WTC11 (cell line): ENCODE measurements around the gene CNTNAP2. TPM values are rescaled to one million over a fixed set of nuclear protein-coding genes. Genes with fewer than 3 reads are reported as not detected.

ENCODE experiments used
- ATAC-seq: fragments of 200-7000 bp; cut with Tn5 transposase; 2 replicates; pipeline ENCODE4 v1.10.0; 2021; ENCODE audit warnings: mild to moderate bottlenecking, moderate library complexity
- CTCF ChIA-PET: fragments of 300-600 bp; sonication (Branson Sonifier 250); formaldehyde crosslinking; loops from one replicate; lab custom pipeline; 2021; ENCODE audit warnings: antibody characterized with exemption; lab: Charles Lee
- POLR2A ChIA-PET: fragments of 350-600 bp; sonication (Branson Sonifier 250); formaldehyde crosslinking; loops from one replicate; lab custom pipeline; 2021; ENCODE audit warnings: antibody characterized with exemption; lab: Charles Lee
- DNase-seq: peaks from one replicate; pipeline ENCODE4 v3.0.0; 2021; ENCODE audit warnings: low spot score
- H3K27ac Mint-ChIP-seq: 2 replicates; pipeline ENCODE4 v1.8.0; 2021; ENCODE audit warnings: mixed read lengths
- H3K27me3 Mint-ChIP-seq: 2 replicates; pipeline ENCODE4 v1.8.0; 2021; ENCODE audit warnings: low read depth, mild to moderate bottlenecking, moderate library complexity, mixed read lengths
- H3K36me3 Mint-ChIP-seq: 2 replicates; pipeline ENCODE4 v1.8.0; 2021; ENCODE audit warnings: mixed read lengths
- H3K4me1 Mint-ChIP-seq: 2 replicates; pipeline ENCODE4 v1.8.0; 2022; ENCODE audit warnings: mixed read lengths
- H3K4me3 Mint-ChIP-seq: 2 replicates; pipeline ENCODE4 v1.8.0; 2021; ENCODE audit warnings: mild to moderate bottlenecking, moderate library complexity, mixed read lengths
- H3K9me3 Mint-ChIP-seq: 2 replicates; pipeline ENCODE4 v1.8.0; 2021; ENCODE audit warnings: mixed read lengths
- CBFB ChIP-seq: sonication (generic); formaldehyde crosslinking; IDR thresholded peaks from 2 replicates; pipeline ENCODE4 v1.8.1; 2022; ENCODE audit warnings: mild to moderate bottlenecking, low read depth, missing genetic modification reagents
- CREM ChIP-seq: sonication (generic); formaldehyde crosslinking; IDR thresholded peaks from 2 replicates; pipeline ENCODE4 v1.8.1; 2022; ENCODE audit warnings: mild to moderate bottlenecking, missing genetic modification reagents, moderate library complexity
- FOXP1 ChIP-seq: sonication (generic); formaldehyde crosslinking; IDR thresholded peaks from 2 replicates; pipeline ENCODE4 v1.8.0; 2022; ENCODE audit warnings: missing genetic modification reagents, mild to moderate bottlenecking, moderate library complexity, borderline replicate concordance
- GRHL2 ChIP-seq: fragments of 250-450 bp; sonication (Bioruptor Pico); IDR thresholded peaks from 2 replicates; pipeline ENCODE4 v1.8.0; 2022; ENCODE audit warnings: mild to moderate bottlenecking, moderate library complexity; ENCODE audit not compliant: insufficient replicate concordance, severe bottlenecking
- GTF2I ChIP-seq: fragments of 250-450 bp; sonication (Bioruptor Pico); conservative IDR thresholded peaks from 2 replicates; pipeline ENCODE4 v1.4.0; 2021; ENCODE audit warnings: mild to moderate bottlenecking
- JUN ChIP-seq: sonication (generic); formaldehyde crosslinking; IDR thresholded peaks from 2 replicates; pipeline ENCODE4 v1.8.0; 2023; ENCODE audit warnings: mild to moderate bottlenecking, missing genetic modification reagents
- KAT7 ChIP-seq: sonication (generic); formaldehyde crosslinking; IDR thresholded peaks from 2 replicates; pipeline ENCODE4 v1.8.1; 2023; ENCODE audit warnings: missing genetic modification reagents, mild to moderate bottlenecking, borderline replicate concordance
- MXD4 ChIP-seq: fragments of 250-450 bp; sonication (Bioruptor Pico); IDR thresholded peaks from 2 replicates; pipeline ENCODE4 v1.8.0; 2021; ENCODE audit warnings: mild to moderate bottlenecking, moderate library complexity, borderline replicate concordance
- OVOL2 ChIP-seq: fragments of 250-450 bp; sonication (Bioruptor Pico); IDR thresholded peaks from 2 replicates; pipeline ENCODE4 v1.9.0; 2021; ENCODE audit warnings: mild to moderate bottlenecking, borderline replicate concordance
- TCF7 ChIP-seq: sonication (generic); formaldehyde crosslinking; IDR thresholded peaks from 2 replicates; pipeline ENCODE4 v1.8.0; 2022; ENCODE audit warnings: mild to moderate bottlenecking, low read depth, missing genetic modification reagents, moderate library complexity
- TP53 ChIP-seq: sonication (generic); formaldehyde crosslinking; IDR thresholded peaks from 2 replicates; pipeline ENCODE4 v1.8.1; 2023; ENCODE audit warnings: mild to moderate bottlenecking, missing genetic modification reagents
- ZNF317 ChIP-seq: sonication (generic); formaldehyde crosslinking; IDR thresholded peaks from 2 replicates; pipeline ENCODE4 v1.8.1; 2023; ENCODE audit warnings: low read depth, mild to moderate bottlenecking, moderate library complexity, missing genetic modification reagents, borderline replicate concordance
- total RNA-seq: library from RNA; stranded (reverse); gene quantifications from 3 replicates; pipeline ENCODE4 v1.2.3, GENCODE V29; 2021
- TF ChIP-seq, protein P1 (sequence below): sonication (generic); formaldehyde crosslinking; IDR thresholded peaks from 2 replicates; pipeline ENCODE4 v1.8.0; 2022; ENCODE audit warnings: missing genetic modification reagents
- TF ChIP-seq, protein P2 (sequence below): sonication (generic); formaldehyde crosslinking; IDR thresholded peaks from 2 replicates; pipeline ENCODE4 v1.8.1; 2023; ENCODE audit warnings: mild to moderate bottlenecking, moderate library complexity, missing genetic modification reagents
- TF ChIP-seq, protein P3 (sequence below): sonication (generic); formaldehyde crosslinking; IDR thresholded peaks from 2 replicates; pipeline ENCODE4 v1.8.1; 2023; ENCODE audit warnings: mild to moderate bottlenecking, missing genetic modification reagents, moderate library complexity
- TF ChIP-seq, protein P4 (sequence below): fragments of 250-450 bp; sonication (Bioruptor Pico); IDR thresholded peaks from 2 replicates; pipeline ENCODE4 v1.9.0; 2021; ENCODE audit warnings: moderate library complexity, mild to moderate bottlenecking, inconsistent platforms, borderline replicate concordance
- TF ChIP-seq, protein P5 (sequence below): sonication (generic); formaldehyde crosslinking; IDR thresholded peaks from 2 replicates; pipeline ENCODE4 v1.8.1; 2022; ENCODE audit warnings: low read depth, missing genetic modification reagents, borderline replicate concordance
- TF ChIP-seq, protein P6 (sequence below): sonication (generic); formaldehyde crosslinking; IDR thresholded peaks from 2 replicates; pipeline ENCODE4 v1.8.0; 2023; ENCODE audit warnings: missing genetic modification reagents, mild to moderate bottlenecking, borderline replicate concordance

CNTNAP2 gene
- total RNA-seq, 1 experiment from 2014 or later: 63.8 TPM

DNA sequence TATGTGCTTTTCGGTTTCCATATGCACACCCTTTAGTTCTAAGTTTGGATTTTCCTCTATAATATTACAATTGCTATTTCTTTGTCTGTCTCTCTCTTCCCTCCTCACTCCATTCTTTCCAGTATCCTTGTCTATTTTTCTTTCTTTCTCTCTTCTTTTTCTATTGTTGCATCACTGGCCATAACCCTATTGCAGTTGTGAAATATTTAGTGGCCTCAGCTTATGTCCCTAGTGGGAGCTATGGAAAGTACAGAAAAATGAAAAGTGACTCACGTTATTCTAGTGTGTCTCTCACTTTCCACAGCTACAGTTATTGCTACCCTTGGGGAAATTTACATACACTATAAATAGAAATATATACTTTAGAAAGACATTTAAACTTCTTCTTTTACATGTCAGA, 59.1 kb downstream of the CNTNAP2 start:
- ChIA-PET POLR2A (no interaction called here), CTCF (interaction anchor here (1.5 to 1.8 kb wide), 2 partner anchors 59 to 78 kb away, joined by 4 read pairs; partner anchors contain the start of gene CNTNAP2)
- H3K4me3 Mint-ChIP-seq: no peak overlapping the region
- DNase-seq (no peak), ATAC-seq (no peak)
- TF ChIP-seq, protein P1, sequence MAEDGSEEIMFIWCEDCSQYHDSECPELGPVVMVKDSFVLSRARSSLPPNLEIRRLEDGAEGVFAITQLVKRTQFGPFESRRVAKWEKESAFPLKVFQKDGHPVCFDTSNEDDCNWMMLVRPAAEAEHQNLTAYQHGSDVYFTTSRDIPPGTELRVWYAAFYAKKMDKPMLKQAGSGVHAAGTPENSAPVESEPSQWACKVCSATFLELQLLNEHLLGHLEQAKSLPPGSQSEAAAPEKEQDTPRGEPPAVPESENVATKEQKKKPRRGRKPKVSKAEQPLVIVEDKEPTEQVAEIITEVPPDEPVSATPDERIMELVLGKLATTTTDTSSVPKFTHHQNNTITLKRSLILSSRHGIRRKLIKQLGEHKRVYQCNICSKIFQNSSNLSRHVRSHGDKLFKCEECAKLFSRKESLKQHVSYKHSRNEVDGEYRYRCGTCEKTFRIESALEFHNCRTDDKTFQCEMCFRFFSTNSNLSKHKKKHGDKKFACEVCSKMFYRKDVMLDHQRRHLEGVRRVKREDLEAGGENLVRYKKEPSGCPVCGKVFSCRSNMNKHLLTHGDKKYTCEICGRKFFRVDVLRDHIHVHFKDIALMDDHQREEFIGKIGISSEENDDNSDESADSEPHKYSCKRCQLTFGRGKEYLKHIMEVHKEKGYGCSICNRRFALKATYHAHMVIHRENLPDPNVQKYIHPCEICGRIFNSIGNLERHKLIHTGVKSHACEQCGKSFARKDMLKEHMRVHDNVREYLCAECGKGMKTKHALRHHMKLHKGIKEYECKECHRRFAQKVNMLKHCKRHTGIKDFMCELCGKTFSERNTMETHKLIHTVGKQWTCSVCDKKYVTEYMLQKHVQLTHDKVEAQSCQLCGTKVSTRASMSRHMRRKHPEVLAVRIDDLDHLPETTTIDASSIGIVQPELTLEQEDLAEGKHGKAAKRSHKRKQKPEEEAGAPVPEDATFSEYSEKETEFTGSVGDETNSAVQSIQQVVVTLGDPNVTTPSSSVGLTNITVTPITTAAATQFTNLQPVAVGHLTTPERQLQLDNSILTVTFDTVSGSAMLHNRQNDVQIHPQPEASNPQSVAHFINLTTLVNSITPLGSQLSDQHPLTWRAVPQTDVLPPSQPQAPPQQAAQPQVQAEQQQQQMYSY (CRISPR knock-in tag): no peak
- TF ChIP-seq GRHL2 (CRISPR knock-in tag) (no peak), TP53 (no peak), GTF2I (CRISPR knock-in tag) (no peak), CREM (no peak), OVOL2 (CRISPR knock-in tag) (no peak), CBFB (CRISPR knock-in tag) (no peak), TCF7 (CRISPR knock-in tag) (no peak), MXD4 (no peak), FOXP1 (no peak)
- TF ChIP-seq, protein P2, sequence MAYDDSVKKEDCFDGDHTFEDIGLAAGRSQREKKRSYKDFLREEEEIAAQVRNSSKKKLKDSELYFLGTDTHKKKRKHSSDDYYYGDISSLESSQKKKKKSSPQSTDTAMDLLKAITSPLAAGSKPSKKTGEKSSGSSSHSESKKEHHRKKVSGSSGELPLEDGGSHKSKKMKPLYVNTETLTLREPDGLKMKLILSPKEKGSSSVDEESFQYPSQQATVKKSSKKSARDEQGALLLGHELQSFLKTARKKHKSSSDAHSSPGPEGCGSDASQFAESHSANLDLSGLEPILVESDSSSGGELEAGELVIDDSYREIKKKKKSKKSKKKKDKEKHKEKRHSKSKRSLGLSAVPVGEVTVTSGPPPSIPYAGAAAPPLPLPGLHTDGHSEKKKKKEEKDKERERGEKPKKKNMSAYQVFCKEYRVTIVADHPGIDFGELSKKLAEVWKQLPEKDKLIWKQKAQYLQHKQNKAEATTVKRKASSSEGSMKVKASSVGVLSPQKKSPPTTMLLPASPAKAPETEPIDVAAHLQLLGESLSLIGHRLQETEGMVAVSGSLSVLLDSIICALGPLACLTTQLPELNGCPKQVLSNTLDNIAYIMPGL: no peak
- TF ChIP-seq, protein P3, sequence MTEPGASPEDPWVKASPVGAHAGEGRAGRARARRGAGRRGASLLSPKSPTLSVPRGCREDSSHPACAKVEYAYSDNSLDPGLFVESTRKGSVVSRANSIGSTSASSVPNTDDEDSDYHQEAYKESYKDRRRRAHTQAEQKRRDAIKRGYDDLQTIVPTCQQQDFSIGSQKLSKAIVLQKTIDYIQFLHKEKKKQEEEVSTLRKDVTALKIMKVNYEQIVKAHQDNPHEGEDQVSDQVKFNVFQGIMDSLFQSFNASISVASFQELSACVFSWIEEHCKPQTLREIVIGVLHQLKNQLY: no peak
- peaks cover 14% of the 10 kb centered on the region for H3K4me1 Mint-ChIP-seq
- H3K27me3 Mint-ChIP-seq: no peaks in the 10 kb centered on the region
- no peak overlapping the region for H3K27ac Mint-ChIP-seq
- no peaks in the 10 kb centered on the region for H3K36me3 Mint-ChIP-seq
- H3K9me3 Mint-ChIP-seq: no peaks in the 10 kb centered on the region

DNA sequence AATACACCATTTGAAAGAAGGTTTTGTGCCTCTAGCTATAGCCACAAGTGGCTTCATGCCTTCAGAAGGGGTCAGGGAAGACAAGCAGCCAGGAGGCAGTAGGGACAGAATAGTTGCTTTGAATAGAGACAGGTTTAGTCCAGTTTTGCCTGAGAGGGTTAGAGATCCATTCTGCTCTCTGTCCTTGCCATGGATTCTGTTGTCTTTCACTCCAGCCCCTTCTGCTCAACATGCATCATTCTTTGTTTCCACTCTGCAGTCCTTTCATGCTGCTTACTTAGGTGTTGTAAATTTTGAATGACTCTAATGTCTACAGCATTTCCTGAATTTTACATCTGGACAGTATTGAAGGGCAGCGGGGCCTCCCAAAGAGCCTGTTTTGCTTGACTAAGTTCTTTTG, 60.3 kb downstream of the CNTNAP2 start:
- DNase-seq (no peak), ATAC-seq (peak; percentile 88)
- TF ChIP-seq ZNF317 (CRISPR knock-in tag): no peak
- no peak for TF ChIP-seq FOXP1
- TF ChIP-seq, protein P4, sequence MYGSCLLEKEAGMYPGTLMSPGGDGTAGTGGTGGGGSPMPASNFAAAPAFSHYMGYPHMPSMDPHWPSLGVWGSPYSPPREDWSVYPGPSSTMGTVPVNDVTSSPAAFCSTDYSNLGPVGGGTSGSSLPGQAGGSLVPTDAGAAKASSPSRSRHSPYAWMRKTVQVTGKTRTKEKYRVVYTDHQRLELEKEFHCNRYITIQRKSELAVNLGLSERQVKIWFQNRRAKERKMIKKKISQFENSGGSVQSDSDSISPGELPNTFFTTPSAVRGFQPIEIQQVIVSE (CRISPR knock-in tag): no peak
- no peak for TF ChIP-seq KAT7 (CRISPR knock-in tag)
- TF ChIP-seq, protein P5, sequence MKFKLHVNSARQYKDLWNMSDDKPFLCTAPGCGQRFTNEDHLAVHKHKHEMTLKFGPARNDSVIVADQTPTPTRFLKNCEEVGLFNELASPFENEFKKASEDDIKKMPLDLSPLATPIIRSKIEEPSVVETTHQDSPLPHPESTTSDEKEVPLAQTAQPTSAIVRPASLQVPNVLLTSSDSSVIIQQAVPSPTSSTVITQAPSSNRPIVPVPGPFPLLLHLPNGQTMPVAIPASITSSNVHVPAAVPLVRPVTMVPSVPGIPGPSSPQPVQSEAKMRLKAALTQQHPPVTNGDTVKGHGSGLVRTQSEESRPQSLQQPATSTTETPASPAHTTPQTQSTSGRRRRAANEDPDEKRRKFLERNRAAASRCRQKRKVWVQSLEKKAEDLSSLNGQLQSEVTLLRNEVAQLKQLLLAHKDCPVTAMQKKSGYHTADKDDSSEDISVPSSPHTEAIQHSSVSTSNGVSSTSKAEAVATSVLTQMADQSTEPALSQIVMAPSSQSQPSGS (CRISPR knock-in tag): no peak
- no peak for TF ChIP-seq JUN (CRISPR knock-in tag)
- TF ChIP-seq, protein P6, sequence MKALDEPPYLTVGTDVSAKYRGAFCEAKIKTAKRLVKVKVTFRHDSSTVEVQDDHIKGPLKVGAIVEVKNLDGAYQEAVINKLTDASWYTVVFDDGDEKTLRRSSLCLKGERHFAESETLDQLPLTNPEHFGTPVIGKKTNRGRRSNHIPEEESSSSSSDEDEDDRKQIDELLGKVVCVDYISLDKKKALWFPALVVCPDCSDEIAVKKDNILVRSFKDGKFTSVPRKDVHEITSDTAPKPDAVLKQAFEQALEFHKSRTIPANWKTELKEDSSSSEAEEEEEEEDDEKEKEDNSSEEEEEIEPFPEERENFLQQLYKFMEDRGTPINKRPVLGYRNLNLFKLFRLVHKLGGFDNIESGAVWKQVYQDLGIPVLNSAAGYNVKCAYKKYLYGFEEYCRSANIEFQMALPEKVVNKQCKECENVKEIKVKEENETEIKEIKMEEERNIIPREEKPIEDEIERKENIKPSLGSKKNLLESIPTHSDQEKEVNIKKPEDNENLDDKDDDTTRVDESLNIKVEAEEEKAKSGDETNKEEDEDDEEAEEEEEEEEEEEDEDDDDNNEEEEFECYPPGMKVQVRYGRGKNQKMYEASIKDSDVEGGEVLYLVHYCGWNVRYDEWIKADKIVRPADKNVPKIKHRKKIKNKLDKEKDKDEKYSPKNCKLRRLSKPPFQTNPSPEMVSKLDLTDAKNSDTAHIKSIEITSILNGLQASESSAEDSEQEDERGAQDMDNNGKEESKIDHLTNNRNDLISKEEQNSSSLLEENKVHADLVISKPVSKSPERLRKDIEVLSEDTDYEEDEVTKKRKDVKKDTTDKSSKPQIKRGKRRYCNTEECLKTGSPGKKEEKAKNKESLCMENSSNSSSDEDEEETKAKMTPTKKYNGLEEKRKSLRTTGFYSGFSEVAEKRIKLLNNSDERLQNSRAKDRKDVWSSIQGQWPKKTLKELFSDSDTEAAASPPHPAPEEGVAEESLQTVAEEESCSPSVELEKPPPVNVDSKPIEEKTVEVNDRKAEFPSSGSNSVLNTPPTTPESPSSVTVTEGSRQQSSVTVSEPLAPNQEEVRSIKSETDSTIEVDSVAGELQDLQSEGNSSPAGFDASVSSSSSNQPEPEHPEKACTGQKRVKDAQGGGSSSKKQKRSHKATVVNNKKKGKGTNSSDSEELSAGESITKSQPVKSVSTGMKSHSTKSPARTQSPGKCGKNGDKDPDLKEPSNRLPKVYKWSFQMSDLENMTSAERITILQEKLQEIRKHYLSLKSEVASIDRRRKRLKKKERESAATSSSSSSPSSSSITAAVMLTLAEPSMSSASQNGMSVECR: no peak

More for the DNA sequence above, 60.3 kb downstream of the CNTNAP2 start:
- no peaks in the 10 kb centered on the region for H3K36me3 Mint-ChIP-seq
- H3K27ac Mint-ChIP-seq: 0 out of 2 replicates have a peak overlapping the region, but pooled peaks have one; percentile 43
- no peak overlapping the region for H3K4me3 Mint-ChIP-seq
- no peaks in the 10 kb centered on the region for H3K9me3 Mint-ChIP-seq
- peaks cover 14% of the 10 kb centered on the region for H3K4me1 Mint-ChIP-seq
- CTCF ChIA-PET: interaction anchor here (1.5 to 1.8 kb wide), 2 partner anchors 60 to 80 kb away, joined by 4 read pairs; partner anchors contain the start of gene CNTNAP2
- POLR2A ChIA-PET: no interaction called here
- H3K27me3 Mint-ChIP-seq: no peaks in the 10 kb centered on the region
